Amygdala (tissue), 56 donors: ENCODE measurements around the gene TRIM14.
"Not testable (repeated sequence)": the region's sequence is repeated elsewhere in the genome, so short reads cannot be mapped to it uniquely, and the experiment has no call there.

Experiments
- DNase-seq, 56 donors: peaks; one replicate each; lab custom pipeline; 2025; lab: John Stamatoyannopoulos, UW

Gene TRIM14

GRCh38 chr9:98117097-98117496 is 1.9 kb downstream of the TRIM14 start:
- not testable (repeated sequence) for DNase-seq

DNA sequence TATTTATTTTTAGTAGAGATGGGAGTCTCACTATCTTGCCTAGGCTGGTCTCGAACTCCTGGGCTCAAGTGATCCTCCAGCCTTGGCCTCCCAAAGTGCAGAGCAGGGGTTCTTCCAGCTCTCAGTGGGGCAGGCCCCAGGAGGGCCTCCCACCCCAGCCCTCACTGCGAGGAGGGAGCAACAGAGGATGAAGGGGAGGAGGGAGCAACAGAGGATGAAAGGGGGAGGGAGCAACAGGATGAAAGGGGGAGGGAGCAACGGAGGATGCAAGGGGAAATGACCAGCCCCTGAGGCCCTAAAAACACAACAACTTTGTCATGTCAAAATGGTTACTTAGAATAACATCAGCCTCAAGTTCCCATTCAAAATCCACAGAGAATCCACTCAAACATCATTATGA is 10.0 kb downstream of the TRIM14 start:
- no peak for DNase-seq

- DNase-seq: no peak
Observed at GRCh38 chr9:98108531-98109031, 10.4 kb downstream of the TRIM14 start.

- DNase-seq: no peak
Observed at GRCh38 chr9:98107926-98108325, 11.1 kb downstream of the TRIM14 start.

DNA sequence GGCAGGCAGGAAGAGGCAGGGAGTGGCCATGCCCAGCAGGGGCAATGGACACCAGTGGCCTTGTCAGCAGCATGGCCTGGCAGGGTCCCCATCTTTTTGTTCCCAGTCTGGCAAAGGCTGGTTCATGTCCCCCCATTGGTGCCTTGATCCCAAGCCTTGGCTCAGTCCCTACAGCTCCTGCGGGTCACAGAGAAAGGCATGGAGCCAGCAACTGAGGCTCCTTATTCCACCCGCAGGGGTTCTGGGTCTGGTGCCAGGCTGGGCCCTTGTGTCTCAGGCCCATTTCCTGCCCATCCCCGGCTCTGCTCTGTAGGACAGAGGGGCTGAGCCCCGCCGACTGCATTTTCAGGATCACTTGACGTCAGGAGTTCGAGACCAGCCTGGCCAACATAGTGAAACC is 14.0 kb downstream of the TRIM14 start:
- no peak for DNase-seq

- no peak for DNase-seq
Observed at GRCh38 chr9:98104445-98104881, 14.6 kb downstream of the TRIM14 start.

DNA sequence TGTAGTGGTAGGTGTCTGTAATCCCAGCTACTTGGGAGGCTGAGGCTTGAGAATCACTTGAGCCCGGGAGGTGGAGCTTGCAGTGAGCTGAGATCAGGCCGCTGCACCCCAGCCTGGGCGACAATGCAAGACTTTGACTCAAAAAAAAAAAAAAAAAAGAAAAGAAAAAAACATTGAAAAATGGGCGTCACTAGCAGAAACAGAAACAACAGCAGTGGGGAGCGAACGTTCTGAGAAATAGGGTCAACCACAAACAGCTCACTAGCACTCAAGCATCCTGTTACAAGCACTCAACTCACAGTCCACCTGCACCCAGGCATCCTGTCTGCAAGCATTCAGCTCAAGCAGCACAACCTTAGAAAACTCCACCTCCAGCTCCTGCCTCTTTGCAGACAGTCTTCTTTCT is 17.2 kb downstream of the TRIM14 start:
- DNase-seq: no peak

DNA sequence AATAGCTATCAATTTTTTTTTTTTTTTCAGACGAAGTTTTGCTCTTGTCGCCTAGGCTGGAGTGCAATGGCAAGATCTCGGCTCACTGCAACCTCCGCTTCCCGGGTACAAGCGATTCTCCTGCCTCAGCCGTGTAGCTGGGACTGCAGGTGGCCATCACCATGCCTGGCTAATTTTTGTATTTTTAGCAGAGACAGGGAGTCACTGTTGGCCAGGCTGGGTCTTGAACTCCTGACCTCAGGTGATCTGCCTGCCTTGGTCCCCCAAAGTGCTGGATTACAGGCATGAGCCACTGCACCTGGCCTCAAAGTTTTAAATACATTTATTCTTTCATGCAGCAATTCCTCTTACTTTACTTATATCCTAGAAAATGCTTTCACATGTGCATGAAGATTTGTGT is 17.6 kb downstream of the TRIM14 start:
- DNase-seq: no peak

DNA sequence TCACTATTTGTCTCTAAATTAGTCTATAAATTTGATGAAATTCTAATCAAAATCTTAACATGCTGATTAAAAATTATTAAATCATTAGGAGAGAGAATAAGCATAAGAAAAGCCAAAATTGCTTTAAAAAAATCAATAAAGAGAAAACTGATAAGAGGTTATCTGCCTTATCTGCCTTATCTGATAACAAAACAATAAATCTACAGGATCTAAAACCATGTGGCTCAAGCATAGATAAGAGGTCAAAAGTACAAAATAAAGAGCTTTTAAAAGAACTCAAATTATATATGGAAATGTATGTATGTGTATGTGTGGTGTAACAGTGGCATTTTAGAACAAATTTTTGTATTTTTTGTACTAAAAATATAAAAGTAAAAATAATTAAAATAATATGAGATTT is 18.6 kb downstream of the TRIM14 start:
- DNase-seq: no peak

DNA sequence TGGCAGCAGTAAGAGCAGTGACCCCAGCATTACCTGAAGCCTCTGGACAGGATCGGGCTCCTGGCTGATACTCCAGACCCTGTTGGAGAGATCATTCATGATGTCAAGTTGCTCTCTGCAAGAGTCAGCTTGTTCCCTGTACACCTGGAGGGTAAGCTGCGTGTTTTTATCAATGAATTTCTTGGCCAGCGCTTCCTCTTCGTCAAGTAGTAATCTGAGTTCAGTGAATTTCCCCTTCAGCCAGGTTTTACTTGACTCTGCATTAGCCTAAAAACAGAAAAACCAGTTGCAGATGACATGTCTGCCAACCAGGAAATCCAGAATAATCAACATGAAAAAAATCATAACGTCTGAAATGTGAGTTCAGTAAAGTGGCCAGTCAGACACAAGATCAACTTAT is 19.1 kb downstream of the TRIM14 start:
- no peak for DNase-seq

DNA sequence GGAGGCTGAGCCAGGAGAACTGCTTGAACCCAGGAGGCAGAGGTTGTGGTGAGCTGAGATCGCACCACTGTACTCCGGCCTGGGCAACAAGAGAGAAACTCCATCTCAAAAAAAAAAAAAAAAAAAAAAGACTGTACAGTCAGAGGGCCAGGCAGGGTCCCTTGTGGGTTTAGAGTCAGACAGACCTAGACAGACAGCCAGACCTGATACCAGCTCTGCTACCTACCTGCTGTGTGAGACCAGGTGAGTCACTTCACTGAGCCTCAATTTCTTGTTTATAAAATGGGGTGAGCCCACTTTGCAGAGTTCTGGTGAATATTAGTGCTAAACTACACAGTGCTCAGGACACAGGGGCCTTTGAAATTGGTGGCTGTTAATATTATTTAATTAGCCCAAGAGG is 19.7 kb downstream of the TRIM14 start:
- no peak for DNase-seq

GRCh38 chr9:98097836-98098235 is 21.2 kb downstream of the TRIM14 start:
- no peak for DNase-seq

- DNase-seq: no peak
Observed at GRCh38 chr9:98096091-98096490, 22.9 kb downstream of the TRIM14 start.

- DNase-seq: no peak
Observed at GRCh38 chr9:98095401-98095800, 23.6 kb downstream of the TRIM14 start.

DNA sequence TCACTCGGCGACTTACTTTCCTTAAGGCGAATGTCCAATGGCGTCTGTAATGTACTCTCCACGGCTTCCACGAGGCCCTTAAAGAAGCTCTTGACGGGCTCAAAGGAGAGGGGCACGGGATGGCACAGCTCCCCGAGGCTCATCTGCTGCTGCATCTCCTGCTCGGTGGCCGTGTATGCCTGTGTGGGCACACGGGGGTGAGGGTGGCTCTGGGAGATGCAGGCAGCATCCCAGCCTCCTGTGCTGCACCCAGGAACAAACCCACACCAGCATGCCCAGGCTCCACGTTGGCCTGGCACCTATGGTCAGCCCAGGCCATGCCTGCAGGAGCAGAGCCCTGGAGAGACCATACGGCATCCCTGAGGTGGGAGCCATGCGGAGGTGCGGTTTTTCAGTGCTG is 24.2 kb downstream of the TRIM14 start:
- DNase-seq: no peak

DNA sequence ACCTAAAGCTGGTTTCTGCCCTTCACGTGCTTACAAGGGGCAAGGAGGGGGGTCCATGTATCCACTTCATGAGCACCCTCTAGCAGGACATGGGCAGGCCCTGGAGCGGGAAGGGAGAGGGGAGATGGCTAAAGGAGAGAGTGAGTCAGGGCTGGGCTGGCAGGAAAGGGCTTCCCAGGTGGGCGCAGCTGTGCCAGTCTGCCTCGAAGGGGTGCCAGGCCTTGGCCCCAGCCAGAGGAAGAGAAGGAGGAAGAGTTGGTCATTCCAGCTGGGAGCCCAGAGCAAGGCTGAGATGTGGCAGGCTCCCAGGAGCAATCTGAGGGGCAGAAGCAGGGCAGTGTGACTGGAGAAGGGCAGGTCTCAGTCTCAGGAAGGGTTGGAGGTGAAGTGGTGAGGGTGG is 24.7 kb downstream of the TRIM14 start:
- no peak for DNase-seq

- DNase-seq: peak in 3 of 56 donors; percentile 38 to 47 (median 44)
Observed at GRCh38 chr9:98092613-98092931, 26.4 kb downstream of the TRIM14 start.

DNA sequence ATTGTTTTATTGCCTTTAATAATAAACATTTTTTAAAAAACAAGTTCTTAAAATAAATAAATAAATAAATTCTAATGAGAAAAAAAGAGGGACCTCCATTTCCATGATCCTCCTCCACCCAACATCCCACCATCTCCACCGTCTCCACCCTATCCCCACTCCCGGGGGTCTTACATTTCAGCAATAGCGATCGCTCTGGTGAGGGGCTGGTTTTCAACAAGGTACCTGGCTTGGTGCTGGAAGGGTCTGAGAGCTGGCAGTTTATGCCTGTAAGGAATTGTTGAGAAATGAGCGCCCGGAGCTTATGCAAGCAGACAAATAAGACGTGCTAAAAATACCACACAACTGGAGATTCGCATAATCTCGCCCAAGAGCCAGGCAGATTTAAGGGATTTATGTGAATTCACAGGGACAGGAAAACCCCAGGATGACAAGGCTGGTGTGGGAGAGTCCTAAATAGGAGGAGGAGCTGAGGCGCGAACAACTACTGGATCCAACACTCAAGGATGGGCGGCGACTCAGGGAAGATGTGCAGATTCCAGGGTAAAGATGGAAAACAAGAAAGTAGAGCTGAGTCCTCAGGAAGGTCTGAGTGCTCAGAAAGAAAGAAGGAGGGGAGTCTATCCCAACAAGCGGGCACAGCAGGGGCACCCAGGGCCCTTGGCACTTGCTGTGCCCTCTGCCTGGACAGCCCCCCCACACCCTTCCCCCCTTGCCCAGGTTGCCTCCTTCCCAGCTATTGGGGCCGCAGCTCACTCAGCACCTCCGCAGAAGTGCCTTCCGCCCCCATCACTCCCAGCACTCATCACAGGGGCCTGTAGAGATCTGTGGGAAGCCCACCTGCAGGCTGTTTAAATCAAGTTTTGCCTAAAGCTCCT is 27.0 kb downstream of the TRIM14 start:
- peak in 23 of 56 donors; percentile 8 to 70 (median 31) for DNase-seq

DNA sequence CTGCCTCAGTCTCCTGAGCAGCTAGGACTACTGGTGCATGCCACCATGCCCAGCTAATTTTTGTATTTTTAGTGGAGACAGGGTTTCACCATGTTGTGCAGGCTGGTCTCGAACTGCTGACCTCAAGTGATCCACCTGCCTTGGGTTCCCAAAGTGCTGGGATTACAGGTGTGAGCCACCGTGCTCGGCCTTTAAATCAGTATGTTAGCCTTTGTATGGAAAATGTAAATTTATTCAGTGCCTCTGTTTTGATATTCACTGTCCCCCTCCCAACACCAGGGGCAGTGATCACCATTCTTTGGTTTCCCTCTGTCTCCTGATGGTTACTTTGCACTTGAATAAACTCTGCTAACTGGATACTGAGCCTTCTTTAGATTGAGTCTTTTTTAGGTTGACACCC is 28.3 kb downstream of the TRIM14 start:
- DNase-seq: not testable (repeated sequence)

- peak in 4 of 56 donors; percentile 6 to 20 (median 12) for DNase-seq
Observed at GRCh38 chr9:98087420-98088354, 31.3 kb downstream of the TRIM14 start.

DNA sequence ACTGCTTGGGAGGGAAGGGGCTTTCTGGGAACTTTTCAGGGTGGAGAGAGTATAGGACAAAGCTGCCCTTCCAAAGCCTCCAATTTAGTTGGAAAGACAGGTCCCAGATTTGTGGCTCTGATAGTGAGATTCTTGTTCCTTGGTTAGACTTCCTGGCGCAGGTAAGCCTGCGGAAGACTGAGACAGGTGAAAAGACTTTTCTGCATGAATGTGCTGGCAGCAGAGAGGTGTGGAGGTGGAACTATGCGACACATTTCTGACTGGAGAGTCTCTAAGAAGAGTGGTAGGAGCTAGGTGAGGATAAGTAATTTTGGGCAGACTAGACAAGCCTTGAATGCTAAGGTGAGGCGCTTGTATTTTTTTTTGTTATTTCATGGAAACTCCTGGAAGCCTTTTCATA is 32.6 kb downstream of the TRIM14 start:
- DNase-seq: no peak
